HG02678 (cell line): ENCODE data around the gene FCHSD1.

ENCODE experiments used
- ATAC-seq: cut with Tn5 transposase; IDR thresholded peaks from one replicate; pipeline ENCODE4 v1.9.1; 2021; ENCODE audit warnings: mild to moderate bottlenecking, moderate library complexity; ENCODE audit not compliant: unreplicated experiment

Gene FCHSD1

DNA sequence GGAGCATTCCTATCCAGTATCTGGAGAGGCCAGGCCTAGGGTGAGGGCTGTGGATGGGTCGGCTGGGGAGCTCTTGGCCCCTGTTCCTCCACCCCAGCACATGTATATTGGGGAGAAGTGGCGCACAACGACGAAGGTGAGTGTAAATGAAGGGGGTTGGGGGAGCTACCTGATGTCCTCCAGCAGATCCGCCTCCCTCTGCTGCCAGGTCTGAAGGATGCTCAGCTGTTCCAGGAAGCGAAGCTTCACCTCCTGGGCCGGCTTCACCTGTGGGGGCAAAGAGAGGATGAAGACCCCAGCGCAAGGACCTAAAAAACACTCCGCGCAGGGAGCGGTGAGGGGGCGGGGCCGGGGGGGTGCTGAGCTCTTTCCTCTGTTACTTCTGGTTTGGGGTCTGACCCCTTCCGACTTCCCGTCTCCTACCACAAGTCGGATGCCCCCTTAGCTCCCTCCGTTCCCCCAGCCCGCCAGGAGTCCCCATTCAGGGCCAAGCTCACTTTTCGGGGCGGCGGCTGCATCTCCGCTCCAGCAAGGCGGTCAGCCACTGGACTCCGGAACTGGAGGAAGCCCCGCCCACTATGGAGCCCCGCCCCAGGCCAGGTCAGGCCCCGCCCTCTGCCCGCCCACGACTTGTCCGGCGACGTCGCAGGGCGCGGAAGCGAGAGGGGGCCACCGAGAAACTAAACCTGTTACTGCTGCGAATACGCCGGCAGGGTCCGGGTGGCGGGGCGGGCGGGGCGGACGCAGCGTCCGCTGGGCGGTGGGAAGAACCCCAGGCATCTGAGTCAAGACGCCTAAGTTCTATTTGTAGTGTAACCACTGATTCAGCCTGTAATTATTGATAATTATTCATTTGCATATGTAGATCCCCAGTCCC lies at the start of gene FCHSD1:
FCHSD1 (minus strand) TSS at position 568 of the 877 bp plus-strand sequence; CDS start at position 518, 50 bp downstream.
- peak; percentile 96 for ATAC-seq

DNA sequence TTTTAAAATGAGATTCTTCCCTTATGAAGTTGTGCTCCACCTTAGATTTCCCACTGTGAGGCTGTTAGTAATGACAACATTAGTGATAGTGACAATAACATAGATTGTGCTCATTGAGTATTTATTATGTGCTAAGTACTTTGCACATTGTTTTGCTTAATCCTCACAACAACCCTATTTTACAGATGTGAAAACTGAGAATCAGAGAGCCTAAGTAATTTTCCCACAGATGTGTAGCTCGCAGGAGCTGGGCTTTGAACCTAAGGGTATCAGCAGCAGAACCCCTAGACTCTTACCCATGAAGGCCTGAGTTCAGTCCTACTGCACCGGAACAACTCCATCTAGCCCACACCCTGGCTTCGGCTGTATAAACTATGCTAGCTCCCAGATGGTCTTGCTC lies 46.4 kb upstream of the FCHSD1 start:
- ATAC-seq, result no peak

DNA sequence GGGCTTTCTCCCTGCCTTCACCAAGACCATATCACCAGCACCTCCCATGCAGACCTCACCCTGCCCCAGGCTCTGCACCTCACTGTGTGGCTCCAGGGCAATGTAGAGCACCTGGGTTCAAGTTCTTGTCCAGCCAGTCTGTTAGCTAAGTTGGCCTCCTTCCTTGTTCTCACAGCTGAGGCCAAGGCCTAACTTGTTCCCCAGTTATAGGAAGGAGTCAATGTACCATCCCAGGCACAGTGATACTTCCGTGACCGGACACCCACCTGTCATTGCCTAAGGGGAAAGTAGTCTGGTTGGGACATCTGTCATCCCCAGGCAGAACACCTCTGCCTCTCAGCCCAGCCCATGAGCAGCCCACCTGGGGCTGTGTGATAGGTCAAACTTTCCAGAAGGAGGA lies 45.2 kb upstream of the FCHSD1 start:
- no peak for ATAC-seq

DNA sequence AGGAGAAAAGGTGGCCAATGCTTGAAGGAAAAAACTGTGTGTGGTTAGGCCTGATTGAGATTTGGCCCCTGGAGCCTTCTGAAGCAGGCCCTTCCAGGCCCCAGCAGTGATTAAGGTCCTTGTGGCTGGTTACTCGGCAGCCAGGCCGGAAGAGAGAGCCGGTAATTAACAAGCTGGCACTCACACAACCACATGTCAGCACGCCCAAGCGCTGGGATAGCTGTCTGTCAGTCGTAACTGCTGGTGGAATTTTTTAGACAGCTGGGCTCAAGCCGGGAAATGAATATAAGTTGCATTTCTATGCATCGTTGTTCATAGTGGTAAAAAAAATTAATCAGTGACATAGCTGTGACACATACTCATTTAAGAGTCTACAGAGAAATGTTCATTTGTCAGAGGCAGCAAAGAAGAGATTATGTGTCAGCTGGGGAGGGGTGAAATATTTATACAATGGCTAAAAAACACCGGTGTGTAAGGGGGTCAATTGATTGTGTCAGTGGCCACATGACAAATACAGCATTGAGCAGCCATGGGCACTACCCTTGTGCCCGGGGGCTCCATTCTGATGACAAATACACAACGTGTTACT lies 44.5 kb upstream of the FCHSD1 start:
- no peak for ATAC-seq

DNA sequence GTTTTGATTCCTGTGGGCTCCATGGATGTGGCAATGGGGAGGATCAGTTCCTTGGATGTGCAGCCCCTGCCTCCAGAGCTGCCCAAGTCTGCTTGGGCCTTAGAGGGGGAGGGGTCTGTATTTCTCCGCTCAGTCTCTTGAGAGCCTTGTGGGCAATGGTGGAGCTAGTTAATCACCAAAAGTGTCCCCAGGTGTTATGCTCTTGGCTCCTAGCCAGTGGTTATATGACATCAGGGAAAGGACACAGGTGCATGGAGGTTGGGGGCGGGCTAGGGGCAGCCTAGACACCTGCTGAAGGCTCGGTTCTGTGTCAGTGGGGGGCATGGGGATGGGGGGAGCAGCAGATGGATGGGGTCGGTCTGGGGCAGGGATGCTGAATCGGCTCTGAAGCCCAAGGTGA lies 43.3 kb upstream of the FCHSD1 start:
- no peak for ATAC-seq

DNA sequence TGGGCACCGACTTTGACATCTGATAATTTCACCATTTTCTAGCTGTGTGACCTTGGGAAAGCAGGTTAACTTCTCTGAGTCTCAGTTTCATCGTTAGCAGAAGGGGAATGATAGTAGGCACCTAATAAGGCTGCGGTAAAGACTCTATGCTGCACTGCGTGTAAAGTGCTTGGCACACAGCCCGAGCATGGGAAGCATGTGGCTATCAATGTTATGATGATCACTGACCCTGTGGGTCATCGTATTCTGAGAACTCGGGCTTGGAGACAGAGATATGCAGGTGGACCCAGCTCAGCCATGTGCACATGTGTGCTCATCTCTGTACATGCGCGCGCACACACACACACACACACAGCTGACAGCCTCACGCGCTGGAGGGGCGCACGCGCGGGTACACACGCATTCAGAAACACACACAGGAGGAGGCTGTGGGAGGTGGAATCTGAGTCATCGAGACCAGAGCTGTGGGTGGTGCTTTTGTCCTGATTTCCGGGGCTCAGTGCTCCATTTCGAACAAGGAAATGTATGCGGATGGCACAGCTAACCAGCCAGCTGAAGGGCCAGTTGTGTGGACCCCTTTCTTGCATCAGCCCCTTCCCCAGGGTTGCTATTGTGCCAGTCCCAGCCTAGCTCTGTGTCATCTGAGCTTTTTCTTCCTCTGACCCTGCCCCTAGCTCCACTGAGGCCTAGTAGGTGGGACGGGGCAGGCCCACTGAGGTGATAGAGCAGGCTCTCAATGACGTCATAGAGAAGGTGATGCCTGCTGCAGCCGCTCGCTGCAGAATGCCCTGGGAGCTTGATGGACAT lies 41.9 kb upstream of the FCHSD1 start:
- no peak for ATAC-seq

DNA sequence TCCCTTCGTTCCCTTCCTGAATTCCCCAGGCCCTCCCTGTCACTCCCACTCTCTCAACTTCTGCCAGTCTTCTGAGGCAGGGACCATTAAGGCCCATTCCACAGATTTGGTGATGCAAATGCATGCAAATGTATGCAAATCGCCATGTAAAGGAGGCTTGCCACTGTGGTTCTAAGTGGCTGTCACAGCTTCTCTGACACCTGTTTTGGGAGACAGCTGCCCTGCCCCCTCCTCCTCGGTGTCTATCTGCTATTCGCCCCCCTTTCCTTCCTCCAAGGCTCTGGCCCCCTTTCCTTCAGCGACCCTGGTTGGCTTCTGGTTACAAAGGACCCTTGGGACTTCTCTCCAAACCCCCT lies 41.3 kb upstream of the FCHSD1 start:
- no peak for ATAC-seq

DNA sequence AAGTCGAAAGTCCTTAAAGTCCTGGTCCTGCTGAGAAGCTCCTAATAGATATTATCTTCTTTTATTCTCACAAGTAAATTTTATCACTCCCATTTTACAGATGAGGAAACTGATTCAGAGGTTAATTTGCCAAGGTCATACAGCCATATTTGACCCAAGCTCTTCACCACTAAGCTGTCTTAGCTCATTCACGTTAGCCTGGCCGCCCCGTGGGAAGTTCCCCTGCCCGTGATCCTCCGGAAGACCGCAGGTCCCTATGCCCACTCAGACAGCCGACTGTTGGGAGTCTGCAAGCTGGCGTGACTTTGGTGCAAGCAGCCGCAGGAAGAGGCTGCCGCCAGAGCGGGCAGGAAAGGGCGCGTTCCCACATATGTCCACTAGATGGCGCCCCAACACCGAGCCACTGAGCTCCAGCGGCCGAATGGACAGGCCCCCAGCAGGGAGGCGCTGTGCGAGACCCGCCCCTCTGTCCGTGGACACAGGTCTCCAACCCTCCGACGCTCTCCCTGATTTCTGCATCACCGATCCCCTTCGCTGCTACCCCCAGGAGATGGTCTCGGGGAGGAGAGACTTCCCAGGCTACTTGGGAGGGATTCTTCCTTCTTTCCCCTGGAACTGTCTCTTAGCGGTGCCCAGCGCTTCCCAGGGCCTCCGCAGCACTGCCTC lies 40.8 kb upstream of the FCHSD1 start:
- peak; percentile 90 for ATAC-seq

DNA sequence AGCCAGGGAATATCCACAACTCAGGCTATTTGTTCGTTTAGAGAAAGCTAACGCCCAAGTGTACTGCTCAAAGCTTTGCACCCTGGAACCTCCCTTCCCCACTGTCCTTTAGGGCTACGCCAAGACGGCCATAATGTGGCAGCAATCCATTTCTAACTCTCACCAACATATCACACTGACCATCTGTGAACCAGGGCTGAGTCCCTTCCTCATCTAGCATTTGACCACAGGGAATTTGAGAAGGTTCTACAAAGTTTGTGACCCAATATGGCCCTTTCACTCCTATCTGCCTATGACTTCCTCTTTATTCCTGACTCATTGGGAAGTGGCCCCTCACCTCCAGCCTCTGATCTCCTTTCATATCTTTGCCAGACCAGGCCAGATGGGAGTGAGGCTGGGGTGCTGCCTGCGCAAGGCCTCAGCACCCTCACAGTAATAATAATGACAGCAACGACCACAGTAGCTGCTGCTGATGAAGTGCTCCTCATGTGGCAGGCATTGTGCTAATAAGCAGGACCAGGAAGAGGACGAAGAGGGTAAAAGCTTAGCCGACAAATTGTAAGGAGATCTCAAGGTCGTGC lies 40.2 kb upstream of the FCHSD1 start:
- ATAC-seq, result no peak

DNA sequence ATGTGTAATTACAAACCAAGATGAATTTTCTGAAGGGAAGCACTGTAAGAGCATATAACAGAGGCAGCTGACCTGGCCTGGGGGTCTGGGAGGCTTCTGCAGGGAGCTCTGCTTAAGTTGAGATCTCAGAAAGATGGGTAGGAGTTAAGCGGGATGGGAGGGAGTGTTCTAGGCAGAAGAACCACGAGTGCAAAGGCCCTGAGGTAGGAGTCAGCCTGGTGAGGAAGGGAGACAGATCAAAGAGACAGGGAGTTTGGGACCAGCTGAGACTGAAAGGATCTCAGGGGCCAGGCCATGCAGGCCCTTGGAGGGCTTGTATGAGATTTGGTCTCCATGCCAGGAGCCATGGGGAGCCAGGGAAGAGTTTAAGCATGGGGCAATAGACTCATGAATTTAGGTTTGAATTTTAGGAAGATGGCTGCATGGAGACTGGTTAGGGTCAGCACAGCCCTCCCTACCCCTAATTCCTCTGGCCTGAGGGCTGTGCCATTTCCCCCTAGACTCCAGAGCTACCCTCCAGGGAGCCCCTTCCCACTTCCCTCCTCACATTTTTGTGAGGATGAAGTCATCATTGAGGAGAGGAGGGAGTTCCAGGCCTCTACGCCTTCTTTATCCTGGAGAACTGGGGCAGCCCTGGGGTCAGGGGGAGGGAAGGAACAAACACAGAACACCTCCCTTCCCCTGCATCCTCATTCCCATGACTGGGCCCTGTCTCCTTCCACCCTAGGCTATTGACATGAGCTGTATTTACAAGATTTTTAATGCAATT lies 35.6 kb upstream of the FCHSD1 start:
- ATAC-seq, result no peak

DNA sequence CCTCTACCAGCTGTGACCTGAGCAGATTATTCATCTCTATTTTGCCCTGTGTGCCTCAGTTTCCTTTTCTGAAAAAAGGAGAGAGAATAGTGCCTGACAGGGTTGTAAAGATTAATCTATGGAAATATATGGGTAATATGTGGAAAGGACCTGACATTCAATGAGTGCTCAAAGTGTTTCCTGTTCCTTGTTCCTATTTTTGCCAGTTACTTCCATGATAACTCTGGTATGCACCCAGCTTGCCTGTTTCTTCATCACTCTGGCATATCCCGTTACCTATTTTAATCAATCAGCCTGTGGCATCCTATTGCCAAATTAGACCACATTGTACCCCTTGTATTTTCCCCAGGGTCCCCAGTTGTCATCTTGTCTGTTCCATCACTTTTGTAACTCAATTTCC lies 34.4 kb upstream of the FCHSD1 start:
- ATAC-seq, result no peak

DNA sequence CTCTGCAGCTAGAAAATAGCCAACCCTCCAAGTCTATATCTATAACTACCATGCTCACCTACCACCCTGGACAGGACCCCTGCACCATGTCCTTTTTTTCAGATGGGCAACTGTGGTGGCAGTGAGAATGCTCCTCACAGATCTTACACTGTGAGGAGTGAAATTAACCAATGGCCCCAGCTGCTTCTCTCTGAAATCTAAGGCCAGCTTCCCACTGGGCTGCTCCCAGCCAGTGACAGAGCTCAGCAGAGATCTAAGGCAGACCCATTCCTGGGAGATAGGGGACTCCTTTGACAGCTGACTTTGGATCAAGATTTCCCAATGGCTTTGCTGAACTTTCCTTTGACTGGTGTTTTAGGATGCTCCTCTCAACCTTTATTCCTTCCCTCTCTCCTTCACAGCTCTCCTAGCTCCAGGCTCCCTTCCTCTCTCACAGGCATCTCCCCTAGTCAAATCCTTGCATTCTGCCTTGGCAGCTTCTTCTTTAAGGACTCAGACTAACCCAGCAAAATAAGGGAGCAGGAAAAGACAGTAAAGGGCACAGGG lies 32.5 kb upstream of the FCHSD1 start:
- ATAC-seq, result no peak

DNA sequence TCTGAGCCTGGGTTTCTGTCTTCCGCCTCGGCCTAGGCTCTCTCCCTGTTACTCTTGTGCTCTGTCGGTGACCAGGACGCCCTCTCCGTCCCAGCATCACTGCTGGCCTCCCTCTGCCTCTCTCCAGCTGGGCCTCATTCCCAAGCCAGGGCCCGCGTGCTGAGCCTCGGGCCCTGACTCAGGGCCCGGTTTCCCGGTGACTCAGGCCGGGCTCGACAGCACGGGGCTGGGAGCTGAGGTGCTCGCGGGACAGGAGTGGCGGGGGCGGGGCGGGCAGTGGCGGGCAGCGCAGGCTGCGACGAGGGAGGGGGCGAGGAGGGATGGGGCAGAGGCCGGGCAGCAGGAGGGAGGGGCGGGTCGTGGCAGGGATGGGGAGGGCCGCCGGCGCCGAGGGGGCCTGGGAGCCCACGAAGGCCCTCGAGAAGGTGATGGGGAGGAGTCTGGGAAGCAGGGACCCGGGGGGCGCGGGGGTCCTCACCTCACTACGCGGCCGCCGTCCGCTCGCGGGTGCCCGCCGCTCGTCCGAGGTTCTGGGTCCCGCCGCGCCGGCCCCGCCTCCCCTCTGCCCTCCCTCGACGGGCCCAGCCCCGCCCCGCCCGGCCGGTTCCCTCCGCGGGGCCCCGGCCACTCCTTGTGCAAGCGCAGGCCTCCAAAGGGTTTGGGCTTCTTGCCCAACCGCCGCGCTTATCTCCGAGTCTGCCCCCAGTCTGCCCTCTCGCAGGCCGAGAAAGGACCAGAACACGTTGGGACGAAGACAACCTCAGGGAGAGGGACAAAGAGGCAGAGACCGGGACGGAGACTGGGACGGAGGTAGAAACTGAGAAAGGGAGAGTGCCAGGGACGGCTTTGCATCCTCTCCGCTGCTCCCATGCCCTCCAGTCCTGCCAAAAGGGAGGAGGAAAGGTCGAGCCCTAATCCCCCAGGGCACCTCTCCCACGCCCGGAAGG lies 30.8 kb upstream of the FCHSD1 start, which contains the start of gene ARAP3:
ARAP3 (minus strand) TSS at position 536 of the 947 bp plus-strand sequence. CDS start 1,744 bp downstream, outside the sequence.
- no peak for ATAC-seq

DNA sequence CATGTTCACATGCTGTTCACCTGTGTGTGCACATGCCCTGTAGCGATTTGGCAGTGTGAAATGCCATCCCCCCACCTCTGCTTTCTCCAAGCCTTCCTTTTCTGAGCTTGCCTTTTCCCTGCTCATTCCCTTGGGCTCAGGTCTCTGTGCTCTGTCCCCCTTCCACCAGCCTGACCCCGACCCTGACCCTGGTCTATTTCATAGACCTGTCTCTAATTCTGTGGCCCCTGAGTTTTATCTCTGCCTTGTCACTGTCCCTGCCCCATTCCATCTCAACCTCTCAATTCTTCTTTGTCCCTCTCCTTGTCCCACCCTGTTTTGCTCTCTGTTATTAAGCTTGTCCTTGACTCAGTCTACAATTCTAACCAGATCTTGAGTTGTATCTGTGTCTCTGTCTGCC lies 30.1 kb upstream of the FCHSD1 start:
- no peak for ATAC-seq

DNA sequence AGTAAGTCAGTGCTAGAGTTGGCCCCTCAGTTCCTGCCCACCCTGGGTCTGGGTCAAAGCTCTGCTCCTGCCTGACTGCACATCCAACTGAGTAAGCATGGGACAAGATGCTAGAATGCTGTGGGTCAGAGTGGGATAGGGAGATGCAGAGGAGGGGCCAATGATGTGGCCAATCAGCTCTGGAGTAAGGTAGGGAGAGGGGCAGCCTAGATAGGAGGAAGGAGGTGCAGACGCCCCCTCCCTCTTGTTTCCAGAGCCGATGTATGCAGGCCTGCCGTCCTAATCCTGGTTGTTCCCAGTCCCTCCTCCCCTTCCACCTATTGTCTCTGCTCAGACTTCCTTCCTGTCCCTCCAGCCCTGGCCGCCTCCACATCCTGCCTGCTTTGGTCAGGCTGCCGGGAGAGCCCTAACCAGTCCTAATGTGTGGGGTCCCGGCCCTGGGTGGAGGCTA lies 29.6 kb upstream of the FCHSD1 start:
- no peak for ATAC-seq

DNA sequence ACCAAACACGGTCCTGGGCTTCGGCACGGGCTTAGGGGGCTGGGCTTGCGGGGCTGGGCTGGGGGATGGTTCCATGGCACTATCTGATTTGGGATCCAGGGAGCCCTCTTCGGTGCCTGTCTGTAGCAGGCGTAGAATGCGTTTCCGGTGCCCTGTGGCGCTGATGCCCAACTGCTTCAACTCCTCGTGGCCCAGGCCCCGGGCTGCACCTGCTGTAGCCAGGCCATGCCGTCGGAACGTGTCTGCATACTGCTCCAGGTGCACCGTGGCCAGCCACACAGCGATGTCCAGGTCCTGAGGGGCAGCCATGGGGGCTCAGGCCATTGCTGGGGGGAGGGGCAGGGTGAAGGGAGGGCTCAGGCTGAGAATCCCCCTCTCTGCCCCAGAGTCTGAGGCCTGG lies 29.0 kb upstream of the FCHSD1 start:
- no peak for ATAC-seq

DNA sequence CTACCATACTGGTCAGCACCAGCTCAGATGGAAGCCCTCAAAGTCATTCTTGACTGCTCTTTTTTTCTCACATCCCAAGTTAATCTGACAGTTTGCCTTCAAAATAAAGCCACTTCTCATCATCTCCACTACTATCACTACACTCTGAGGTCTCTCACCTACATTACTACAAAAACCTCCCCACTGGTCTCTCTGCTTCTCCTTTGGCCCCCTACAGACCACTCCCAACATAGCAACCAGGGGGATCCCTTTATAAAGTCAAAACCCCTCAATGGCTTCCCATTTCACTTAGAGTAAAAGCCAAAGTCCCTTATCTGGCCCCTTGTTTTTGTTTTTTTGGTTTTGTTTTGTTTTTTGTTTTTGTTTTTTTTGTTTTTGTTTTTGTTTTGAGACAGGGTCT lies 26.2 kb upstream of the FCHSD1 start:
- no peak for ATAC-seq

DNA sequence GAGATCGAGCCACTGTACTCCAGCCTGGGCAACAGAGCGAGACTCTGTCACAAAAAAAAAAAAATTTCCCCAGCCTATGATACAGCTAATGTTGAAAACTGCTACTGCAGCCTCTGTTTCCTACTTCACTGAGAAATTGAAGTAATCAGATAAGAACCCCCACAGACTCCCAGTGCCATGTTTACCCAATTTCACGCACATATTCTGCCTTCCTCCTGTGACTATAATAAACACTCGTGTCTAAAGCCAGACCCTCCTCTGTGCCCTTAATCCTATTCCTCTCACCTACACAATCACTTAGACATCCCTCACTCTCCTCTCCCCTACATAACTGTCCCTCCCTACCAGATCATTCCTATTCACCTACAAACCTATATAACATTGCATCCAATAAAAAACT lies 24.5 kb upstream of the FCHSD1 start:
- no peak for ATAC-seq

DNA sequence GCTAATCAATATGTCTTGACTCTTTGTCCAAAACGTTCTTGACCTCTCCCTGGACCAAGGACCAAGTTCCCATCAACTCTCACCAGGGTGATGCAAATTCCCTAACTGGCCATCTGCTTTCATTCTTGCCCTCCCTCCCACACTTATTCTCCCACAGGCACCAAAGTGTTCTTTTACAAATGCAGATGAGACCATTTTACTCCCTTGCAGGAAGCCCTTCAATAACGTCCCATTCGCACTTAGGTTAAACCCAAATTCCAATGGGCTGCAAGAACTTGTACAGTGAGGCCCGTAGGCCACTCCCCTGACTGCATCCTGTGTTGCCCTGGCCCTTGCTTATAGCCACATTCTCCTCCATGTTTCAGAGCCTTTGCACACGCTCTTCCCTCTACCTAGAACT lies 23.5 kb upstream of the FCHSD1 start:
- ATAC-seq, result no peak
